A549 treated with GW870086 at 1 μM for 4 hours (cell line): ENCODE results near the gene OR9Q1. TPM values are rescaled to one million over a fixed set of nuclear protein-coding genes. Genes with fewer than 3 reads are reported as not detected.

Experiments
- total RNA-seq: library from RNA; stranded (reverse); fragments of 200-300 nt; extraction: Qiagen RNA extraction; gene quantifications from 5 replicates; pipeline ENCODE4 v1.2.3, GENCODE V29; 2022; ENCODE audit warnings: low read depth

Gene OR9Q1, protein sequence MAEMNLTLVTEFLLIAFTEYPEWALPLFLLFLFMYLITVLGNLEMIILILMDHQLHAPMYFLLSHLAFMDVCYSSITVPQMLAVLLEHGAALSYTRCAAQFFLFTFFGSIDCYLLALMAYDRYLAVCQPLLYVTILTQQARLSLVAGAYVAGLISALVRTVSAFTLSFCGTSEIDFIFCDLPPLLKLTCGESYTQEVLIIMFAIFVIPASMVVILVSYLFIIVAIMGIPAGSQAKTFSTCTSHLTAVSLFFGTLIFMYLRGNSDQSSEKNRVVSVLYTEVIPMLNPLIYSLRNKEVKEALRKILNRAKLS
- not detected in 5 replicates for total RNA-seq

DNA sequence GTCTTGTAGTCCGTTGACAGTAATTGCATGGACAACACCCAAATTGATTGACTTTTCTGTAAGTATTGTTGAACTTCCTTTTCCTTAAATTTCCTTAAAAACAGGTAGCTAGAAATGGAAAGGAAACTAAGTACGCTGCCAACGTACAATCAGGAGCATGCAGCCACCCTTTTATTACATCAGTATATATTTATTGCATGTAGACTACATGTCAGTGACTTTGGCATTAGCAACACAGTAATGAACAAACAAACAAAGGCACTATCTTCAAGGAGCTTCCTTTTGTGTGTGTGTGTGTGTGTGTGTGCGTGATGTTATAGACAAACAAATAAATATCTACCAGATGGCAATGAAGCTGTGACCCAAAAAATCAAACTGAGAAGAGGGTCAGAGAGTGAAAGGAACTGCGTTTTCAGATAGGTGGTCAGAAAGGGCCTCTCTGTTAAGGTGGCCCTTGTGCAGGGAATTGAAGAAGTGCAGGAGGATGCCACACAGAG is at the start of gene OR9Q1:
TSS of gene OR9Q1 (plus strand) at position 447 of the 497 bp plus-strand sequence. CDS start 155,564 bp downstream, outside the sequence.

DNA sequence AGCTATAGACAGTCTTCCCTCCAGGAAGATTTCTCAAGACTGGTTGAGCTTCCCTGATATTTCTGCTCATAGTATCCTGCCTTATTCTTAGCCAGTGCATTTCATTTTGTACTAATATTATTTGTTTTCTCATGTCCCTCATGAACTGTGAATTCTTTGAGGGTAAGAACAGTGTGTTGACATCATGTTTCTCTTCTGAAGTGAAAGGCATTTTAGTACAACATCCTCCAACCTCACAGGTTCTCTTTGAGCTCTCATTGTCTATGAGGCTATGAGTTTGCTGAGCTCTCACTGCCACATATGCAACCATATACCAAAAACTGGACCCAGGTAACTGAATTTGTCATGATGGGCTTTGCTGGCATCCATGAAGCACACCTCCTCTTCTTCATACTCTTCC is 7.0 kb downstream of the OR9Q1 start, which contains the start of gene OR6Q1:
TSS of gene OR6Q1 (plus strand) at position 301 of the 400 bp plus-strand sequence. CDS start at position 301, 0 bp downstream.

DNA sequence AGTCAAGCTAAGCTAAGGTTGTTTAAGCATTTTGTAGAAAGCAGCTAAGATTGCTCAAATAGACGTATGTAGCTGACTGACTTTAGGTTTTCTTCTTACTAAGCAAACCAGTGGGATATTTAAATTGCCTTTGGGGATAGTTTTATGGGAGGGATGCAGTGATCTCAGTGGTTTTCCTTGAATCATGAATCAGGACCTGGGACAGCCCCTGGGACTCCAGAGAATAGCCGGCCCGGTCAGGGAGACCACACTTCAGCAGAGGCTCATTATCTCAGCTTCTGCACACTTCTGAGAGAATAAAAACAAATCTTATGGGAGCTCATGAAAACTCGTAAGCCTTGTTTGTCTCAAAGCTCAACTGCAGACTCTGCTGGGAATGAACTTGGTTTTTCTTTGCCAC is 101.8 kb downstream of the OR9Q1 start, which contains the start of gene OR9I1:
TSS of gene OR9I1 (minus strand) at position 62 of the 400 bp plus-strand sequence. CDS start 6,086 bp downstream, outside the sequence.

DNA sequence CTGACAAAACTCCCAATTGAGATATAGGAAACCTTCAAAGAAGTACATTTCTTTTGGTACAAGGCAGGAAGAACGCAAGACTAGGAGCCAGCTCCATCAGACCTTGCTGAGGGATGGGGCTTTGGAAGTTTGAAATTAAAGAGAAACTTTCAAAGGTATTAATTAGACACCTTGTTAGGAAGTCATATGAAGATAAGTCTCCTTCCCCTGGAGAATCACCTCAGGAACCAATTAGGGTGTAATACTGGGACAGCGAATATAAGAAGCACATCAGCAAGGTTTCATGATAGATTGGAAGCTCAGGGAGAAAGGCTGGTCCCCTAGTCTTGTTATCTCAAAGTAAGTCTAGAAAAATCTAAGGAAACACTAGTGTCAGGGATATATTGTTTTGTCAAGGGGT is 165.1 kb downstream of the OR9Q1 start, which contains the start of gene OR9Q2:
TSS of gene OR9Q2 (plus strand) at position 301 of the 400 bp plus-strand sequence. CDS start 1,421 bp downstream, outside the sequence.

DNA sequence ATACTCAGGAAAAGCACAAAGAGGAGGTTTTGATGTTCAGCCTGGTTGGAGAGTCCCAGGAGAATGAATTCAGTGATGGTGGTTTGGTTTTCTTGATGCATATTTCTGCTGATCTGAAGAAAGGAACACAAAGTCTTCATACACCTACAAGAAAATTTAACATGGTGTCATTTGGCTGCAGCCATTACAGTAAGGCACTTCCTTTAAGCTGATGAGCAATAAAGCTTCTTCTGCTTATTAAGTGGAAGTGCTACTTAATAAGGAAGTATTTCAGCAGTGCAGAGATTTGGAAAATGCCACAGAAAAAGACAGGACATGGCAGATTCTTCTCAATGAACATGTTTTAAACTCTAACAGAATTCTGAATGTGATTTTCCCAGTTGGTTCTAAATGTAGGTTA is 180.4 kb downstream of the OR9Q1 start, which contains the start of gene OR1S2:
TSS of gene OR1S2 (minus strand) at position 101 of the 400 bp plus-strand sequence. CDS start at position 101, 0 bp downstream.

DNA sequence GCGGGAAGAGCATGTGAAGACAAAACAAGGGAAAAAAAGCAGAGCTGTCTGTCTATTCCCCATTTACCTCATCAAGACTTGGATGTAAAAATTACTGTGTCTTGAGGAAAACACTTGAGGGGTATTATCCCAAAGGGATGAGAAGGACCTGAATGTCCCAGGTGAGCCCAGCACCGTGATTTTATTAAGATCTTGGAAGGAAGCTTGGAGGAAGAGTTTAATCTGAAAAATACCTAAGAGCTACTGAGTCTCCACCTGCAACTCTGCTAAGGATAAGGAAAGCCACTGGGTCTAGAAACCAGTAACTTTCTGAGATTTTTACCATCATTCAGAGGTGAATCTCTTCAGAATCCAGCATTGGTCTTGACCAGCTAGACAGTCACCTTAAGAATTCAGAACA is 188.7 kb downstream of the OR9Q1 start, which contains the start of gene OR1S1:
TSS of gene OR1S1 (plus strand) at position 301 of the 400 bp plus-strand sequence.

Other genes with a start within 250 kb of the OR9Q1 start
- gene OR6Q1, start 7.1 kb downstream of the OR9Q1 start, total RNA-seq: not detected in 5 replicates
- not detected in 5 replicates for gene OR9I1, start 101.6 kb downstream of the OR9Q1 start, total RNA-seq
- gene OR9Q2, start 165.2 kb downstream of the OR9Q1 start, total RNA-seq: not detected in 5 replicates
- not detected in 5 replicates for gene OR1S2, start 180.3 kb downstream of the OR9Q1 start, total RNA-seq
- not detected in 5 replicates for gene OR1S1, start 188.8 kb downstream of the OR9Q1 start, total RNA-seq
- not detected in 5 replicates for gene OR10Q1, start 205.0 kb downstream of the OR9Q1 start, total RNA-seq
- gene OR10W1, start 244.4 kb downstream of the OR9Q1 start, total RNA-seq: not detected in 5 replicates